HG03095 (cell line): ENCODE results near the gene PRR36.
"Not testable (repeated sequence)": the region's sequence is repeated elsewhere in the genome, so short reads cannot be mapped to it uniquely, and the experiment has no call there.

Experiments
- ATAC-seq: cut with Tn5 transposase; IDR thresholded peaks from one replicate; pipeline ENCODE4 v1.9.1; 2021; ENCODE audit warnings: moderate library complexity; ENCODE audit not compliant: unreplicated experiment

PRR36 gene

DNA sequence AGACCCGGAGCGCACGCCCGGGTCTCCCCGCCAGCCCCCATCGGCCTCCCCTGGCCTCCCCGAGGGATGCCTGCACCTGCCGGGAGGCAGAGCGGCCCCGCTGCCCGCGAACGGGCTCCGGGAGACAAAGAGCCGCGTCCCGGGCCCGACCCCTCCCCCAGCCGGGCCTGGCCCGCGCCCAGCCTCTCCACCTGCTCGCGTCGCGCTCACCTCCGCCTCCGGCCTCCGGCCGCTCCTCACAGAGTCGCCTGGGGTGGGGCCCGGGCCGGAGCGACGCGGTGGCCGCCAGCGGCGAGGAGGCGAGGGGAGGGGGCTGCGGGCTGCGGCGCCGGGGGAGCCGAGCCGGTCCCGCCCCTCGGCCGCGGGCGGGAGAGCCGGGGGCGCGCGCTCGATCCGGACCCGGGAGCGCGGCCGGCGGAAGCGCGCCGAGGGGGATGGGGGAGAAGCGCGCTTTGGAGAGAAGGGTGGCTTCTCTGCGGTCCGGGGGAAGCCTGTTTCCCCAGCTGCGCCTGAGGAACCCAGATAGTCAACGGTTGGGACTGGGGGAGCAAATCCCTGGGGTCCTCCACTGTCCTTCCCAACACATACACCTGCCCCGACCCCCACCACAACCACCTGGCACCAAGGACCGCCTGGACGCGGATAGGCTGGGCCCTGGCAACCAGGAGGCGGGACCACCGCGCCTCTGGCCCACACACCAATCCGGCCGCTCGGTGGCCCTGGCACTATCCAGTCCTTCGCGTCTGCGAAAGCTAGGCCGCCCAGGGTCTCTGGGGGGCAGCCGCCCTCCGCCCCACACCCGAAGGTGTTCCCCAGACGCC lies at the start of gene PRR36:
TSS of gene PRR36 (minus strand) at position 315 of the 821 bp plus-strand sequence. CDS start 701 bp downstream, outside the sequence.
- ATAC-seq: no peak

- ATAC-seq: no peak
These were observed 49.4 kb upstream of the PRR36 start for GRCh38 chr19:7923295-7924191.

DNA sequence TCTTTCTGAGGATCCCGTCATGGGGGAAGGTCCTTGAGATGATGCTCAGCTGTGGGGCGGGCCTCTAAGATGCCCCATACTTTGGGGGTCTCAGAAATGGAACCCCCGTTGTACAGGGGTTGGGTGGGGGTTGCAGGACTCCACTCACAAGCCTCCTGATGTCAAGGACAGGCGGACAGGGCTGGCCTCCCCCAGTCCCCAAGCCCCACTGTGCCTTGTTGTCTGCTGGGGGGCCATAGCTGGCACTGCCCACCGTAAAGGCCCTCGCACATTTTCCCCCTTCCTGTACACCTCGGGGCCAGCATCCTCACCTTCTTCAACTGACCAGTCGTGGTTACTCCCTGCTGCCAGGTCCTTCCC lies 48.6 kb upstream of the PRR36 start:
- ATAC-seq: no peak

GRCh38 chr19:7921967-7922835 lies 48.0 kb upstream of the PRR36 start:
- no peak for ATAC-seq

- ATAC-seq: no peak
These were observed 47.2 kb upstream of the PRR36 start for GRCh38 chr19:7921302-7921966.

- ATAC-seq: peak; percentile 30
These were observed 46.5 kb upstream of the PRR36 start for GRCh38 chr19:7920519-7921301.

DNA sequence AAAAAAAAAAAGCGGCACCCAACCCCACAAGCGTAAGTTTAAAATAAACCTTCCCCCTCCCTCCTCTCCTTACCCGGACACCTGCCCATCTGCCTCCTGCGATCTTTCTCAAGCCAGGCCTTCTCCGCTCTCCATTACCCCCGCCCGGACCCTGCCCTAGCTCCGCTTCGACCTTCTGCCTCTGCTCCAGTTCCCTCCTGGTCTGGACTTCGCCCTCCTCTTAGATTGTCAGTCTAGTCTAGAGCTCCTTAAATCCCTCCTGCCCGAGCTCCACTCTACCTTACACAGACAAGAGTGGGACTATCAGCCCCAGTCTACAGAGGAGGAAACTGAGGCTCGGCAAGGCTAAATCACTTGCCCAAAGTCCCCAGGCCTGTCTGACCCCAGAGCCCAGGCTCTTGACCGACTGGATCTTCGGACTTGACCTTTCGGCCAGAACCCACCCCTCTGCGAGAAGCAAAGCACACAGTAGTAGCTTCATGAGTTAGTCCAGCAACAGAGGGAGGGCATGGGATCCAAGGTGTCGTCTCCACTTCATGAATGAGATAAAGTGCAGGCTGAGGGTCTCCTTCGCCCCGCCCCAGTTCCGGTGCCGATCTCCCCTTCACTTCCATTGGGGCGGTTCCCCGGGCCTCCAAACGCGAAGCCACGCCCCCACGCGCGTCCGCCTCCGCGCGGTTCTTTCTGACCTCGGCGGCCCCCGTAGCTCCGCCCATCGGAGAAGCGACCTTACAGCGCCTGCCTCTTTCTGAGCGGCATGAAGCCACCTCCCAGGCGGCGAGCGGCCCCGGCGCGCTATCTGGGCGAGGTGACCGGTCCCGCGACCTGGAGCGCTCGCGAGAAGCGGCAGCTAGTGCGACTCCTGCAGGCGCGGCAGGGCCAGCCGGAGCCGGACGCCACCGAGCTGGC lies 45.7 kb upstream of the PRR36 start, which contains the start of gene SNAPC2:
TSS of gene SNAPC2 (plus strand) at position 729 of the 909 bp plus-strand sequence. CDS start at position 758, 29 bp downstream.
- peak; percentile 32 for ATAC-seq

DNA sequence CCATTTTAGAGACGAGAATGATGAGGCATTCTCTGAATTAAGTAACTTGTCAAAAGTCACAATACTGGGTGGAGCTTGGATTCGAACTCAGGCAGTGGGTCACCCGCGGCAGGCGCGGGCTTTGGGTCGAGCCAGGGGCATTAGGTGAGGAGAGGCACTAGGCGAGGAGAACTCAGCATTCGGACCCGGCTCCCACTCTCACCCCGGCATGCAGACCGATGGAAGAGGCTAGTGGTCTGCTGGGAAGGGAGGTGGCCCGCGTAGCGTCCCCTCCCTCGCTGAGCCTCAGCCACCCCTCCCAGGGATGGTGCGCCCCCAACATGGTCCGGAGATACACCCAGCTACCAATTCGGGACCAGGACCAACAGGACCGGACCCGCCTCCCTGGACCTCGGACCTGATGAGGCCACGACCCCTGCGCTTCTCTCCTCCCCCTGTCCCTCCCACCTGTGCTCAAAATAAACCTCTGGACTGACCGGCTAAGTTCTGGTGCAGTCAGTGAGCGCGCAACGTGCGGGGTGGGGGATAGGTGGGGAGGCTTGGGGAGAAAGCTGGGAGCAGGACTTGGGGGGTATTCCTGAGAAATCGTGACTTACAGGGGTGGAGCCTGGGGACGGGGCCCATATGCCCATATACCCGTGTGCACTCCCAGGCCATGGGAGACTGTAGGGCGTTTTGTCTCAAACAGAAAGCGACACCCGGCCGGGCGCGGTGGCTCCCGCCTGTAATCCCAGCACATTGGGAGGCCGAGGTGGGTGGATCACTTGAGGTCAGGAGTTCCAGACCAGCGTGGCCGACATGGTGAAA lies 44.6 kb upstream of the PRR36 start:
- no peak for ATAC-seq

GRCh38 chr19:7918062-7918614 lies 43.9 kb upstream of the PRR36 start:
- not testable (repeated sequence) for ATAC-seq

DNA sequence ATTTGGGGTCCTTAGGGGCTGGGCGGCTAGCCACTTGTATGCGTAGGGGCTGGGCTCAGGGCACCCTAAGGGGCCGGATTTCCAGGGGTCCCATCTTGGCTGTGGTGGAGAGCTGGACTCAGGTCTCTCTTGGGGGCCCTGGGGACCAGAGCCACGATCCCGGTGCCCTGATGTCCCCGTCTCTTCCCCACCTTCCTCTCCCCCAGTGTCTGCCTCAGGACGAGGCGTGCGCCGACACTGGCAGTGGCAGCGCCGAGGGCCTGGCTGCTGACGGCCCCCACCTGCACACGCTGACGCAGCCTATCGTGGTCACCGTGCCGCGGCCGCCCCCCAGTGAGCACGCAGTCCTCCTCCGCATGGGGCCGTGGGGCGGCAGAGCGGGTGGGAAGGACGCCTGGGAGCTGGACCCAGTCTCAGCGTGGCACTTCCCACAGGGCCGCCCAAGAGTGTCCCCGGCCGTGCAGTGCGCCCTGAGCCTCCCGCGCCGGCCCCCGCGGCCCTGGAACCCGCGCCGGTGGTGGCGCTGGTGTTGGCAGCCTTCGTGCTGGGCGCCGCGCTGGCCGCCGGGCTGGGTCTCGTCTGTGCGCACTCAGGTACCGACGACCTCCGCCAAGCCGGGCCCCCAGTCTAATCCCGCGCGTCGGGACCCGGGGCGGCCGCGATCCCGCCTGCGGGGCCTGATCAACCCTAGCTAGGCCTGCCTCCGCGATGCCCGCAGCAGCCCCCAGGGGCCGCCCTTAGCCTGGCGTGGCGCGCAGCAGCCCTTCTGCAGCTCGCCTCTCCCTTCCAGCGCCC lies 43.3 kb upstream of the PRR36 start:
- no peak for ATAC-seq

DNA sequence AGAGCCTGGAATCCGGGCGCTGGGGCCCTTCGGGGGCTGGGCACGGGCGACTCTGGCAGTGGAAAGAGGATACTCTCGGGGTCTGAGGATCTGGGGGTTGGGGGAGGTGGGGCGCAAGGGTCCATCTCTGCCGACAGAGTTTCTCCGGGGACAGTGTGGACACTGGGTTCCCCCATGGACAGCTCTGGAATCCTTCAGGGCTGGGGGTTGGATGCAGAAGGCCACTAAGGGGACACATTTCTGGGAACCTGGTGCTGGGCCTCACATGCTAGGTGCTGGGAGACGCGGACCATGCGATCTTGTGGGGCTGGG lies 42.7 kb upstream of the PRR36 start:
- no peak for ATAC-seq

GRCh38 chr19:7916103-7916954 lies 42.1 kb upstream of the PRR36 start:
- ATAC-seq: no peak

DNA sequence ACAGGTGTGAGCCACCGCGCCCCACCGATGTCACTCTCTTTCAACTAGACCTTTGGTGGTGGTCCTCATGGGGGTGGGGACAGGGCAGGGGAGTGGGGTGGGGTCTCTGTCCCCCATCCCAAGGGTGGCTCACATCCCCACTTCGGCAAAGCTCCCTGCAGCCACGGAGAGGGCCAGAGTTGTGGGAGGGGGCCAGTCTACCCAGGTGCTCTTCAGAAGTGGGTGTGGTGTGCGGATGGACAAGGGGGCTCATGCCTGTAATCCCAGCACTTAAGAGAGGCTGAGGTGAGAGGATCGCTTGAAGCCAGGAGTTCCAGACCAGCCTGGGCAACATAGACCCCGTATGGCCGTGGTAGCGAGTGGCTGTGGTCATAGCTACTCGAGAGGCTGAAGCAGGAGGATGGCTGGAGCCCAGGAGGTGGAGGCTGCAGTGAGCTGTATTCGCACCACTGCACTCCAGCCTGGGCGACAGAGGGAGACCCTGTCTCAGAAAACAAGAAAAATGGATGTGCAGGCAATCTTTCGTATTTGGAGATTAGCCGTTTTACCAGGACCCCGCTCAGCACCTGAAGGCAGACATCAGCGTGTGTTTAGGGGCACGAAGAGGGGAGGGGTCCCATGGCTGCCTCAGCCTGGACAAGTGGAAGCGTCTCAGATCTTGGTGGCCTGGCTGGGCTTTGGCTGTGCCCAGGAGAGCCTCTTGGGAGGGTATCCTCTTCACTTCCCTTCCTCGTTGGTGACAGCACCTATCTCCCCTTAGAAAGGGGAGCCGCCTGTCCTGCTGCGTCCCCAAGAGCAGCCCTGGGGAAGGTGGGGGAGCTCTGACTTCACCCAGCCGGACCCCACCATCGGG lies 41.3 kb upstream of the PRR36 start:
- no peak for ATAC-seq

- no peak for ATAC-seq
These were observed 40.4 kb upstream of the PRR36 start, which contains the start of gene TGFBR3L for GRCh38 chr19:7914598-7915045. Gene TGFBR3L (plus strand): TSS chr19:7914830.

DNA sequence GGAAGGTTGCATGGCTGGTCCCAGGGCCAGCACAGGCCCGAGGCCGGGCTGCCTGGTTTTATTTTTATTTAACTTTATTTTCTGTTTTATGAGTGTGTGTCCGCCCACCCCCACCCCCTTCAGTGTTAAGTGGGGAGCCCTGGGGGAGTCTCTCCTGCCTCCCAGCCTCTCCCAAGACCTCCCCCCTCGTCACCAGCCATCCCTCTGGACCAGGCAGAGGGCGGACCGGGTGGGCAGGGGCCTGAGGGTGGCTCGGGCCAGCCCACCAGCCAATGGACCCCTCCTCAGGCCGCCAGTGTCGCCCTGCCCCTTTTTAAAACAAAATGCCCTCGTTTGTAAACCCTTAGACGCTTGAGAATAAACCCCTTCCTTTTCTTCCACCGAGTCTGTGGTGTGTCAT lies 39.9 kb upstream of the PRR36 start:
- no peak for ATAC-seq
